T-cell (primary cell): ENCODE measurements around the gene PATJ. TPM values are rescaled to one million over a fixed set of nuclear protein-coding genes. Genes with fewer than 3 reads are reported as not detected.
"Not testable (repeated sequence)": the region's sequence is repeated elsewhere in the genome, so short reads cannot be mapped to it uniquely, and the experiment has no call there.

Experiments
- ATAC-seq, 4 experiments: fragments of 200-7000 bp in 3 of 4; fragments of 150-1000 bp in 1 of 4; cut with Tn5 transposase; replicated peaks in 1 of 4; 1 replicate in 3 of 4; 2 replicates in 1 of 4; pipeline ENCODE4 v1.10.0; 2021; ENCODE audit warnings: moderate library complexity in 3 of 4, mild to moderate bottlenecking in 2 of 4, moderate number of reproducible peaks in 1 of 4
- CTCF ChIA-PET, 2 donors: fragments of 300-600 bp; sonication (Branson Sonifier 250); formaldehyde crosslinking; loops; one replicate each; lab custom pipeline; 2022; ENCODE audit warnings: antibody characterized with exemption in 2 of 2; lab: Charles Lee
- POLR2A ChIA-PET, 2 donors: fragments of 300-600 bp; sonication (Branson Sonifier 250); formaldehyde crosslinking; loops; one replicate each; lab custom pipeline; 2022; ENCODE audit warnings: antibody characterized with exemption in 2 of 2; lab: Charles Lee
- DNase-seq, 35 experiments: peaks; one replicate each; pipeline versions ENCODE4 v3.0.0 to v3.0.0-alpha.2; 2013 to 2023
- H3K27ac ChIP-seq: one replicate; pipeline ENCODE4 v1.5.1; 2013; ENCODE audit warnings: low read length
- H3K27me3 ChIP-seq, 2 experiments: replicated peaks in 1 of 2; 1 replicate in 1 of 2; 2 replicates in 1 of 2; pipeline versions ENCODE4 v1.6.1 to v1.7.0; 2013; ENCODE audit warnings: low read length in 1 of 2, mixed read lengths in 1 of 2; ENCODE audit not compliant: control insufficient read depth in 2 of 2, insufficient read depth in 2 of 2; ENCODE audit errors: extremely low read depth in 1 of 2
- H3K36me3 ChIP-seq, 2 donors: 1 replicate in 1 of 2; 2 replicates in 1 of 2; pipeline versions ENCODE4 v1.6.1 to v1.7.0; 2013; ENCODE audit warnings: low read length in 1 of 2; ENCODE audit not compliant: control insufficient read depth in 2 of 2, insufficient read depth in 1 of 2; ENCODE audit errors: extremely low read depth in 1 of 2
- H3K4me1 ChIP-seq, 2 experiments: 1 replicate in 1 of 2; 2 replicates in 1 of 2; pipeline versions ENCODE4 v1.6.1 to v1.7.0; 2013; ENCODE audit warnings: low read length in 2 of 2, mixed read lengths in 1 of 2; ENCODE audit not compliant: insufficient read depth in 2 of 2, control insufficient read depth in 1 of 2; ENCODE audit errors: extremely low read depth in 1 of 2
- H3K4me3 ChIP-seq, 2 donors: 1 replicate in 1 of 2; 2 replicates in 1 of 2; pipeline versions ENCODE4 v1.5.1 to v1.7.0; 2013; ENCODE audit warnings: mild to moderate bottlenecking in 2 of 2, low read length in 1 of 2, moderate library complexity in 1 of 2; ENCODE audit not compliant: control insufficient read depth in 1 of 2; ENCODE audit errors: extremely low read depth in 1 of 2
- H3K9me3 ChIP-seq: 2 replicates; pipeline ENCODE4 v1.7.0; 2013
- H3K27ac Mint-ChIP-seq, 2 donors: one replicate each; pipeline ENCODE4 v1.8.0; 2020 to 2021; ENCODE audit warnings: mild to moderate bottlenecking in 2 of 2, mixed read lengths in 2 of 2
- H3K27me3 Mint-ChIP-seq, 2 donors: one replicate each; pipeline ENCODE4 v1.8.0; 2021 to 2022; ENCODE audit warnings: mixed read lengths in 2 of 2
- H3K36me3 Mint-ChIP-seq: one replicate; pipeline ENCODE4 v1.8.0; 2021; ENCODE audit warnings: mixed read lengths
- H3K4me1 Mint-ChIP-seq, 3 donors: one replicate each; pipeline ENCODE4 v1.8.0; 2020 to 2022; ENCODE audit warnings: mixed read lengths in 3 of 3, mild to moderate bottlenecking in 1 of 3
- H3K4me3 Mint-ChIP-seq, 3 donors: one replicate each; pipeline ENCODE4 v1.8.0; 2020 to 2022; ENCODE audit warnings: mild to moderate bottlenecking in 3 of 3, mixed read lengths in 3 of 3, moderate library complexity in 3 of 3
- H3K9me3 Mint-ChIP-seq, 3 donors: one replicate each; pipeline ENCODE4 v1.8.0; 2020 to 2022; ENCODE audit warnings: mixed read lengths in 3 of 3
- WGBS: methylation state at CpG from one replicate; pipeline ENCODE4 v1.1.5; 2013; ENCODE audit warnings: missing lambda C conversion rate; ENCODE audit not compliant: insufficient coverage; 5-methylcytosine and 5-hydroxymethylcytosine counted together
- total RNA-seq, 35 experiments: library from RNA in 6 of 35; stranded (reverse) in 6 of 35; fragments of 120-200 nt in 1 of 35; gene quantifications; one replicate each; pipeline versions ENCODE4 v1.2.1 to v1.2.4 and lab custom pipeline; 2013 to 2026

PATJ gene
- total RNA-seq, 5 donors from 2014 or later (not counting 1 experiment from before 2014, with no cell fraction given): 31.3 to 65.3 (median 35.7) TPM

DNA sequence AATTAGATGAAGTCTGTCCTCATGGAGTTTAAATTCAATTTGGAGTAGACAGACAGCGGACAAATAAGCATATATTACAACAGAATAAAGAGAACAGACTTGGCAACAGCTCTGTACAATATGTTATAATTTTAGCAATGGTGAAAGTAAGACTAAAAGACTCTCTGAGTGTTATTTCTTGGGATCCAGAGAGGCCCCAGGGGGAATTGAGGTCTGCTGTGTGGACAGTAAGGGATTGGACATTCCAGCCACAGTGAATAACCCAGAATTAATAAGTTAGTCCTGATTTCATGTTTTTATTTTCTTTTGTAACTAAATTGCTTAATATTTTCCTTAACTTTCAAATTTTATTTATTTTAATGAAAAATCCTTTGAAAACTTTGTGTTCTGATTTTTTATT is 101.7 kb downstream of the PATJ start:
- Mint-ChIP-seq H3K27me3 (no peaks in the 10 kb centered on the region), H3K36me3 (no peaks in the 10 kb centered on the region), H3K9me3 (no peaks in the 10 kb centered on the region), H3K27ac (no peak overlapping the region), H3K4me3 (no peak overlapping the region), H3K4me1 (no peaks in the 10 kb centered on the region)
- no peaks in the 10 kb centered on the region for H3K9me3 ChIP-seq
- H3K4me1 ChIP-seq: no peaks in the 10 kb centered on the region
- ATAC-seq: no peak
- no CpG with 5 or more reads among the region's 1 CpG for whole genome bisulfite sequencing
- H3K36me3 ChIP-seq: no peaks in the 10 kb centered on the region
- no peak for DNase-seq
- no peaks in the 10 kb centered on the region for H3K27me3 ChIP-seq
- ChIA-PET CTCF (no interaction called here), POLR2A (no interaction called here)
- no peak overlapping the region for H3K27ac ChIP-seq
- no peak overlapping the region for H3K4me3 ChIP-seq

GRCh38 chr1:61844664-61845063 is 102.4 kb downstream of the PATJ start:
- CTCF ChIA-PET, H3K4me1 Mint-ChIP-seq, H3K9me3 Mint-ChIP-seq, H3K36me3 ChIP-seq, H3K27ac Mint-ChIP-seq, H3K27me3 ChIP-seq, H3K4me1 ChIP-seq, POLR2A ChIA-PET, H3K4me3 ChIP-seq, H3K27me3 Mint-ChIP-seq, H3K4me3 Mint-ChIP-seq, H3K9me3 ChIP-seq, H3K36me3 Mint-ChIP-seq, DNase-seq, ATAC-seq, H3K27ac ChIP-seq: not testable (repeated sequence)
- no CpG with 5 or more reads among the region's 2 CpGs for WGBS

DNA sequence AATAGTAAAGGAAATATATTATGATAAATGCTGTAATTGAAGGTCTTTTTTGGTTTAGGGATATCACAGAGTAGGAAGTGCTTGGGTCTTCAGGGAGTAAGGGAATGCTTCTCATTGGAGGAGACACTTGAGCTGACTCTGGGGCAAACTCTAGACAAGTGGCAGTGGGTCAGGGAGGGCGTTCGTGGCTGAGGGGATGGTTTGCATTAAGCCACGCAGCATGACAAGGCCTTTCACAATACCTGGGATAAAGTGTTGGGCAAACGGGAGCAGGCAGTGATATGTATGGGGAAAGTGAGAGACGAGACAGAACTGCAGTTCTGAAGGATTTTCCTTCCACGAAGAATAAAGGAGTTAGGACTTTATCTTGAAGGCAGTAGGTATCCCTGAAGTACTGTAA is 109.0 kb downstream of the PATJ start:
- Mint-ChIP-seq H3K27me3 (no peaks in the 10 kb centered on the region), H3K4me1 (no peaks in the 10 kb centered on the region), H3K27ac (no peak overlapping the region), H3K36me3 (peaks cover 8% of the 10 kb centered on the region), H3K9me3 (no peaks in the 10 kb centered on the region), H3K4me3 (no peak overlapping the region)
- Histone ChIP-seq H3K27ac (no peak overlapping the region), H3K4me3 (no peak overlapping the region), H3K9me3 (no peaks in the 10 kb centered on the region), H3K4me1 (no peaks in the 10 kb centered on the region), H3K27me3 (no peaks in the 10 kb centered on the region), H3K36me3 (no peaks in the 10 kb centered on the region)
- POLR2A ChIA-PET: interaction anchor here in 1 of 2 donors (0.7 kb wide), 1 partner anchor 128 kb away, joined by 8 read pairs; no protein-coding TSS in a partner anchor
- WGBS: 83% methylated on average over 2 of the region's 6 CpGs
- DNase-seq (no peak), ATAC-seq (no peak)
- CTCF ChIA-PET: interaction anchor here (0.6 to 0.8 kb wide), 12 partner anchors 19 to 1136 kb away, joined by 3 to 8 read pairs (median 4); no protein-coding TSS in a partner anchor

- H3K36me3 Mint-ChIP-seq: peaks cover 10% of the 10 kb centered on the region
- ATAC-seq (peak; percentile 40 to 54 (median 44)), DNase-seq (peak in 5 of 35 experiments; percentile 1 to 77 (median 14))
- WGBS: no CpG with 5 or more reads among the region's 6 CpGs
- no peak overlapping the region for H3K4me3 ChIP-seq
- POLR2A ChIA-PET: interaction anchor here in 1 of 2 donors (0.7 kb wide), 1 partner anchor 129 kb away, joined by 8 read pairs; no protein-coding TSS in a partner anchor
- H3K36me3 ChIP-seq: peaks cover 0 to 2% of the 10 kb centered on the region in 2 donors
- H3K4me3 Mint-ChIP-seq: no peak overlapping the region
- H3K27ac Mint-ChIP-seq: no peak overlapping the region
- H3K4me1 ChIP-seq: no peaks in the 10 kb centered on the region
- no peaks in the 10 kb centered on the region for H3K27me3 ChIP-seq
- no peak overlapping the region for H3K27ac ChIP-seq
- H3K4me1 Mint-ChIP-seq: no peaks in the 10 kb centered on the region
- no peaks in the 10 kb centered on the region for H3K9me3 Mint-ChIP-seq
- H3K9me3 ChIP-seq: no peaks in the 10 kb centered on the region
- no peaks in the 10 kb centered on the region for H3K27me3 Mint-ChIP-seq
- CTCF ChIA-PET: interaction anchor here (0.6 to 1.7 kb wide), 11 partner anchors 56 to 1136 kb away, joined by 3 to 8 read pairs (median 4); no protein-coding TSS in a partner anchor
Measured at GRCh38 chr1:61851849-61852669, 109.8 kb downstream of the PATJ start.

DNA sequence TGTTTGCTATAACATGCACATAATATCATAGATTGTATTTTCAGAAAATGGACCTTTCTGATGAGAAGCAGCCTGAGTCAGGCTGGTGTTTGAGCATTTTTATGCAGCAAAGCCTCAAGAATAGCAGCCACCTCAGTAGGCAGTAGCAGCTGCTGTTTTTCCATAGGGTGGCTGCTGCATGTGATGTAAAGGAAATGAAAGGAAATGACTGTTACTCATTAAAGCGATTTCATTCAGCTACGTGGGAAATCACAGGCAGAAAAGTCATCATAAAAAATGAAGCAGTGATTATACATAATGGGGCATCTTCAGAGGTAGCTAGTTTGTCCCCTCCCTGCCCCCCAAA is 110.4 kb downstream of the PATJ start:
- no peak overlapping the region for H3K4me3 ChIP-seq

DNA sequence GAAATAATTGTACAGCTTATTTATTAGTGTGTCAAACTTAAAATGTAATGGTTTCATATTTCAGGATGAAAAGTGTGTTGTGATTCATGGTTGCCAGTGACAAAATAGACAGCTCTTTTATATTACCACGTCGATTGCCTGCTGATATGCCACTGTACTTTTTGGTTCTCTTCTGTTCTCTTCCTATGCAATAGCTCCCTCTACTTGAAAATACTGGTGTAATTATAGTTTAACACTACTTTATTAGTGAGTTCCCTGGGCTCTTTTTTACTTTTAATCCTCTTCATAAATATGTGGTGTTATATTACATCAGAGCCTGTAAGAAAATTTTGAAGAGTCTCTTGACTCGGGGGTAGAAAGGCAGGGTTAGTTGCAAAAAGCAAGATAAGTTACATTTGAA is 111.3 kb downstream of the PATJ start:
- no peaks in the 10 kb centered on the region for H3K27me3 Mint-ChIP-seq
- WGBS: 82% methylated on average over 1 of the region's 3 CpGs
- no peak overlapping the region for H3K4me3 Mint-ChIP-seq
- no peaks in the 10 kb centered on the region for H3K9me3 Mint-ChIP-seq
- no peaks in the 10 kb centered on the region for H3K9me3 ChIP-seq
- H3K27ac ChIP-seq: no peak overlapping the region
- H3K4me1 ChIP-seq: no peaks in the 10 kb centered on the region
- POLR2A ChIA-PET: interaction anchor here in 1 of 2 donors (0.6 kb wide), 1 partner anchor 110 kb away, joined by 3 read pairs; no protein-coding TSS in a partner anchor
- H3K36me3 ChIP-seq: peaks cover 0 to 8% of the 10 kb centered on the region in 2 donors
- CTCF ChIA-PET: interaction anchor here (0.6 to 1.7 kb wide), 6 partner anchors 10 to 1882 kb away, joined by 3 to 4 read pairs (median 4); no protein-coding TSS in a partner anchor
- no peak overlapping the region for H3K27ac Mint-ChIP-seq
- H3K4me3 ChIP-seq: no peak overlapping the region
- H3K4me1 Mint-ChIP-seq: no peaks in the 10 kb centered on the region
- no peak for ATAC-seq
- no peak for DNase-seq
- H3K27me3 ChIP-seq: no peaks in the 10 kb centered on the region
- peaks cover 20% of the 10 kb centered on the region for H3K36me3 Mint-ChIP-seq

More for the DNA sequence above, 110.4 kb downstream of the PATJ start:
- Histone ChIP-seq H3K36me3 (peaks cover 0 to 8% of the 10 kb centered on the region in 2 donors), H3K4me1 (no peaks in the 10 kb centered on the region), H3K9me3 (no peaks in the 10 kb centered on the region), H3K27ac (no peak overlapping the region), H3K27me3 (no peaks in the 10 kb centered on the region)
- DNase-seq: no peak
- WGBS: no CpG with 5 or more reads among the region's 2 CpGs
- Mint-ChIP-seq H3K36me3 (peaks cover 12% of the 10 kb centered on the region), H3K27ac (no peak overlapping the region), H3K9me3 (no peaks in the 10 kb centered on the region), H3K27me3 (no peaks in the 10 kb centered on the region), H3K4me1 (no peaks in the 10 kb centered on the region), H3K4me3 (no peak overlapping the region)
- CTCF ChIA-PET: interaction anchor here in 1 of 2 donors (1.7 kb wide), 1 partner anchor 401 kb away, joined by 4 read pairs; no protein-coding TSS in a partner anchor
- POLR2A ChIA-PET: interaction anchor here (0.5 kb wide), 2 partner anchors 80 to 365 kb away, joined by 4 to 7 read pairs; no protein-coding TSS in a partner anchor
- ATAC-seq: no peak
